Activated T-cell treated with anti-CD3 and anti-CD28 coated beads for 1 hour (primary cell): Measurements from ENCODE around the gene GYPE.
"Not testable (repeated sequence)": the region's sequence is repeated elsewhere in the genome, so short reads cannot be mapped to it uniquely, and the experiment has no call there.

Source experiments
- DNase-seq: peaks from one replicate; pipeline ENCODE4 v3.0.0-alpha.2; 2020; ENCODE audit warnings: low read depth

The GYPE gene

GRCh38 chr4:143869925-143870324 is 35.4 kb downstream of the GYPE start:
- DNase-seq, result not testable (repeated sequence)

GRCh38 chr4:143862716-143863115 is 42.6 kb downstream of the GYPE start:
- DNase-seq, result not testable (repeated sequence)

- DNase-seq, result no peak
Measured at GRCh38 chr4:143858456-143858855, 46.9 kb downstream of the GYPE start.

- DNase-seq, result not testable (repeated sequence)
Measured at GRCh38 chr4:143857391-143858336, 47.7 kb downstream of the GYPE start.

- not testable (repeated sequence) for DNase-seq
Measured at GRCh38 chr4:143856017-143856557, 49.3 kb downstream of the GYPE start.

- DNase-seq, result not testable (repeated sequence)
Measured at GRCh38 chr4:143854645-143855044, 50.7 kb downstream of the GYPE start.

GRCh38 chr4:143849296-143849695 is 56.1 kb downstream of the GYPE start:
- DNase-seq, result not testable (repeated sequence)

GRCh38 chr4:143843506-143843832 is 61.9 kb downstream of the GYPE start:
- not testable (repeated sequence) for DNase-seq

GRCh38 chr4:143842624-143843505 is 62.5 kb downstream of the GYPE start:
- not testable (repeated sequence) for DNase-seq

- DNase-seq, result not testable (repeated sequence)
Measured at GRCh38 chr4:143839413-143839812, 65.9 kb downstream of the GYPE start.

GRCh38 chr4:143834196-143834595 is 71.2 kb downstream of the GYPE start:
- DNase-seq, result not testable (repeated sequence)

GRCh38 chr4:143833676-143834075 is 71.7 kb downstream of the GYPE start:
- DNase-seq, result not testable (repeated sequence)

- DNase-seq, result not testable (repeated sequence)
Measured at GRCh38 chr4:143830576-143830975, 74.8 kb downstream of the GYPE start.

- not testable (repeated sequence) for DNase-seq
Measured at GRCh38 chr4:143829239-143829620, 76.1 kb downstream of the GYPE start.
